NT2/D1 (cell line): ENCODE results near the gene GID8.

Source experiments
- YY1 ChIP-seq: IDR thresholded peaks from 2 replicates; pipeline ENCODE4 v1.6.1; 2011; ENCODE audit not compliant: insufficient read length, insufficient read depth
- ZNF274 ChIP-seq: IDR thresholded peaks from 2 replicates; pipeline ENCODE4 v1.6.1; 2011; ENCODE audit warnings: mild to moderate bottlenecking, low read depth, low read length

DNA sequence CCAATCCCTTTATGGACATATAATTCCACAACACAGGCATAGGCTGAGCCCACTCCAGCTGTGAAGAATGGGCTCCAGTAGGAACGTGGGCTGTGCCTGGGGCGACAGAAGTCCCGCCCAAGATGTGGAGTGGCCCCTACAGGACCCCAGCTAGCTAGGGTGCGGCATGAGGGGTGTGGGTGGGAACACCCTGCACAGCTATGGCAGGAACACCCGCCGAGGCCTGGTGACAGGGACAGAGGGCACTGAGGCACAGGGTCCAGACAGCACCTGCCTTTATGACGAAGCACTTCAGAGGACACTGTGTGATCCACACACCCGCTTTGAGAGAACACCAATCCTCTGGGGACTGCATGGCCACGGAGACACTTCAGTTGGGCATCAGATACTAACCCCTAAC lies 48.1 kb upstream of the GID8 start:
- no peak for TF ChIP-seq YY1
- TF ChIP-seq ZNF274 = no peak
